Lower lobe of right lung (tissue), 2 donors: ENCODE measurements around the gene TIMM8B. TPM values are rescaled to one million over a fixed set of nuclear protein-coding genes. Genes with fewer than 3 reads are reported as not detected.

Source experiments
- ATAC-seq, 2 donors: fragments of 200-7000 bp; cut with Tn5 transposase; one replicate each; pipeline ENCODE4 v1.9.1; 2020 to 2022; ENCODE audit warnings: mild to moderate bottlenecking in 2 of 2, moderate library complexity in 2 of 2
- DNase-seq: peaks from one replicate; pipeline ENCODE4 v3.0.0-alpha.2; 2020
- H3K27ac ChIP-seq: fragments of 200-600 bp; one replicate; pipeline ENCODE4 v1.8.0; 2022
- H3K27me3 ChIP-seq: fragments of 200-600 bp; one replicate; pipeline ENCODE4 v1.8.0; 2022; ENCODE audit warnings: low read depth
- H3K36me3 ChIP-seq: fragments of 200-600 bp; one replicate; pipeline ENCODE4 v1.8.0; 2022; ENCODE audit warnings: mild to moderate bottlenecking
- H3K4me1 ChIP-seq: fragments of 200-600 bp; one replicate; pipeline ENCODE4 v1.8.0; 2022
- H3K4me3 ChIP-seq: fragments of 200-600 bp; one replicate; pipeline ENCODE4 v1.8.0; 2022; ENCODE audit warnings: mild to moderate bottlenecking
- H3K9me3 ChIP-seq: fragments of 200-600 bp; one replicate; pipeline ENCODE4 v1.8.0; 2022
- intact Hi-C: fragments of 100-400 bp; cut with DNase I; formaldehyde crosslinking; loops from one replicate; pipeline ENCODE4 v1.11.0; 2022
- total RNA-seq: library from RNA; stranded (reverse); fragmentation: NEBNext Ultra II Directional; extraction: Animal tissue kit (Norgen Biotek cat#: 25700); gene quantifications from one replicate; pipeline ENCODE4 v1.2.1, GENCODE V29; 2021
- TF ChIP-seq, protein P1 (sequence below): fragments of 200-600 bp; IDR thresholded peaks from one replicate; pipeline ENCODE4 v1.8.0; 2022; ENCODE audit warnings: antibody characterized with exemption, mild to moderate bottlenecking
- donor health status: DM: no; HTN: yes; CAD: no; lungs with severe emphysema.

Gene TIMM8B
- total RNA-seq, 1 donor from 2014 or later = 35.9 TPM

DNA sequence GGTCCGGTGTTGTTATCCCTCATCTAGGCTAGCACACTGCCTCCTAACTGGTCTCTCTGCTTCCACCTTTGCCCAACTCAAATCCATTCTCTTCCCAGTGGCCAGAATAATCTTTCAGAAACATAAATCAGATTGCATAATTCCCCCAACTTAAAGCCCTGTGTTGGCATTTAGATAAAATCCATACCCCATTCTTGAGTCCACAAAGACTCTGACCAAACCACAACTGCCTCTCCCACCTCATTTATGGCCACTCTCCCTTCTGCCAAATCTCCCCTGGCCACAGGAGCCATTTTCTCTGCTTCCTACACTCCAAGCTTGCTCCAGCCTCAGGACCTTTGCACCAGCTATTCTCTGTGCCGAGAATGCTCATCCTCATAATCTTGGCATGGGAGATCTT lies 40.5 kb upstream of the TIMM8B start:
- Histone ChIP-seq H3K9me3 (no peaks in the 10 kb centered on the region), H3K4me3 (no peak overlapping the region), H3K4me1 (no peaks in the 10 kb centered on the region), H3K27me3 (no peaks in the 10 kb centered on the region), H3K36me3 (no peaks in the 10 kb centered on the region), H3K27ac (no peak overlapping the region)
- ATAC-seq = no peak
- intact Hi-C loops = no loop called here
- TF ChIP-seq, protein P1, sequence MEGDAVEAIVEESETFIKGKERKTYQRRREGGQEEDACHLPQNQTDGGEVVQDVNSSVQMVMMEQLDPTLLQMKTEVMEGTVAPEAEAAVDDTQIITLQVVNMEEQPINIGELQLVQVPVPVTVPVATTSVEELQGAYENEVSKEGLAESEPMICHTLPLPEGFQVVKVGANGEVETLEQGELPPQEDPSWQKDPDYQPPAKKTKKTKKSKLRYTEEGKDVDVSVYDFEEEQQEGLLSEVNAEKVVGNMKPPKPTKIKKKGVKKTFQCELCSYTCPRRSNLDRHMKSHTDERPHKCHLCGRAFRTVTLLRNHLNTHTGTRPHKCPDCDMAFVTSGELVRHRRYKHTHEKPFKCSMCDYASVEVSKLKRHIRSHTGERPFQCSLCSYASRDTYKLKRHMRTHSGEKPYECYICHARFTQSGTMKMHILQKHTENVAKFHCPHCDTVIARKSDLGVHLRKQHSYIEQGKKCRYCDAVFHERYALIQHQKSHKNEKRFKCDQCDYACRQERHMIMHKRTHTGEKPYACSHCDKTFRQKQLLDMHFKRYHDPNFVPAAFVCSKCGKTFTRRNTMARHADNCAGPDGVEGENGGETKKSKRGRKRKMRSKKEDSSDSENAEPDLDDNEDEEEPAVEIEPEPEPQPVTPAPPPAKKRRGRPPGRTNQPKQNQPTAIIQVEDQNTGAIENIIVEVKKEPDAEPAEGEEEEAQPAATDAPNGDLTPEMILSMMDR = no peak
- no peak for DNase-seq

GRCh38 chr11:112123129-112123528 lies 36.6 kb upstream of the TIMM8B start:
- H3K27me3 ChIP-seq = no peaks in the 10 kb centered on the region

GRCh38 chr11:112121981-112122615 lies 35.5 kb upstream of the TIMM8B start:
- Histone ChIP-seq H3K4me1 (no peaks in the 10 kb centered on the region), H3K4me3 (no peak overlapping the region), H3K36me3 (no peaks in the 10 kb centered on the region), H3K27ac (no peak overlapping the region), H3K9me3 (no peaks in the 10 kb centered on the region), H3K27me3 (no peaks in the 10 kb centered on the region)
- ATAC-seq (no peak), DNase-seq (no peak)
- intact Hi-C loops = no loop called here
- TF ChIP-seq, protein P1 = no peak

More at GRCh38 chr11:112123129-112123528, 36.6 kb upstream of the TIMM8B start:
- H3K9me3 ChIP-seq = no peaks in the 10 kb centered on the region
- H3K36me3 ChIP-seq = no peaks in the 10 kb centered on the region
- intact Hi-C loops = no loop called here
- no peak overlapping the region for H3K27ac ChIP-seq
- H3K4me3 ChIP-seq = no peak overlapping the region
- no peaks in the 10 kb centered on the region for H3K4me1 ChIP-seq
- TF ChIP-seq, protein P1 = no peak
- DNase-seq (no peak), ATAC-seq (no peak)

GRCh38 chr11:112118176-112118575 lies 31.6 kb upstream of the TIMM8B start:
- intact Hi-C loops = no loop called here

DNA sequence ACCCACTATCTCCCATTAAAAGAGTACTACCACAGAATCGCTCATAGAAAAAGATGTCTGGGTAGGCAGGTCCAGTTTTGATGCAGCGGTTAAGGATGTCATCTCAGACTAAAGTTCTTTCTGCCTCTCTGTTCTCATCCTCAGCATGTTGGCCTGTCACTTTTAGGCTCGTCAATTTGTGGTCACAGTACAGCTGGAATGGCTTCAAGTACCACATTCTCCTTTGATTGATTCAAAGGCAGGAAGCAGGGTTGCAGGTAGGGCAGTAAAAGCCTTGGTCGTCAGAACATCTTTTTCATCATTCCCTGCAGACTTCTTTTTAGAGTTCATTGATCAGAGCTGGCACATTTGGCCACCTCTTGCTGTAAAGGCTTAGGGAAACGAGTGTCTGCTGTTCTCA lies 28.8 kb upstream of the TIMM8B start:
- intact Hi-C loops = no loop called here
- Histone ChIP-seq H3K27ac (no peak overlapping the region), H3K27me3 (no peaks in the 10 kb centered on the region), H3K9me3 (no peaks in the 10 kb centered on the region), H3K4me3 (no peak overlapping the region), H3K4me1 (no peaks in the 10 kb centered on the region), H3K36me3 (no peaks in the 10 kb centered on the region)
- DNase-seq (no peak), ATAC-seq (no peak)
- TF ChIP-seq, protein P1 = no peak

More at GRCh38 chr11:112118176-112118575, 31.6 kb upstream of the TIMM8B start:
- Histone ChIP-seq H3K27me3 (no peaks in the 10 kb centered on the region), H3K4me3 (no peak overlapping the region), H3K9me3 (no peaks in the 10 kb centered on the region), H3K4me1 (no peaks in the 10 kb centered on the region), H3K36me3 (no peaks in the 10 kb centered on the region), H3K27ac (no peak overlapping the region)
- no peak for DNase-seq
- TF ChIP-seq, protein P1 = no peak
- ATAC-seq = no peak
